Stomach smooth muscle (tissue), 2 donors: ENCODE results near the gene POLR1C.

Experiments used
- H3K27ac ChIP-seq: one replicate; pipeline ENCODE4 v1.7.0; 2013; ENCODE audit warnings: mild to moderate bottlenecking, low read length, inconsistent platforms
- H3K27me3 ChIP-seq, 2 donors: one replicate each; pipeline ENCODE4 v1.7.0; 2013; ENCODE audit warnings: low read length in 2 of 2; ENCODE audit not compliant: insufficient read depth in 2 of 2, control insufficient read depth in 1 of 2
- H3K36me3 ChIP-seq, 2 donors: one replicate each; pipeline ENCODE4 v1.7.0; 2013; ENCODE audit warnings: low read length in 2 of 2; ENCODE audit not compliant: control insufficient read depth in 2 of 2, insufficient read depth in 2 of 2
- H3K4me1 ChIP-seq: one replicate; pipeline ENCODE4 v1.7.0; 2013; ENCODE audit warnings: low read length; ENCODE audit not compliant: control insufficient read depth, insufficient read depth
- H3K4me3 ChIP-seq, 2 donors: one replicate each; pipeline ENCODE4 v1.7.0; 2013; ENCODE audit warnings: low read length in 2 of 2
- H3K9ac ChIP-seq, 2 donors: one replicate each; pipeline ENCODE4 v1.7.0; 2013; ENCODE audit warnings: low read length in 2 of 2, mild to moderate bottlenecking in 1 of 2
- H3K9me3 ChIP-seq, 2 donors: one replicate each; pipeline ENCODE4 v1.7.0; 2013; ENCODE audit warnings: low read length in 2 of 2; ENCODE audit not compliant: control insufficient read depth in 2 of 2
- donor health status: healthy.
- donor health status: Pancreatic carcinoma.

The POLR1C gene

DNA sequence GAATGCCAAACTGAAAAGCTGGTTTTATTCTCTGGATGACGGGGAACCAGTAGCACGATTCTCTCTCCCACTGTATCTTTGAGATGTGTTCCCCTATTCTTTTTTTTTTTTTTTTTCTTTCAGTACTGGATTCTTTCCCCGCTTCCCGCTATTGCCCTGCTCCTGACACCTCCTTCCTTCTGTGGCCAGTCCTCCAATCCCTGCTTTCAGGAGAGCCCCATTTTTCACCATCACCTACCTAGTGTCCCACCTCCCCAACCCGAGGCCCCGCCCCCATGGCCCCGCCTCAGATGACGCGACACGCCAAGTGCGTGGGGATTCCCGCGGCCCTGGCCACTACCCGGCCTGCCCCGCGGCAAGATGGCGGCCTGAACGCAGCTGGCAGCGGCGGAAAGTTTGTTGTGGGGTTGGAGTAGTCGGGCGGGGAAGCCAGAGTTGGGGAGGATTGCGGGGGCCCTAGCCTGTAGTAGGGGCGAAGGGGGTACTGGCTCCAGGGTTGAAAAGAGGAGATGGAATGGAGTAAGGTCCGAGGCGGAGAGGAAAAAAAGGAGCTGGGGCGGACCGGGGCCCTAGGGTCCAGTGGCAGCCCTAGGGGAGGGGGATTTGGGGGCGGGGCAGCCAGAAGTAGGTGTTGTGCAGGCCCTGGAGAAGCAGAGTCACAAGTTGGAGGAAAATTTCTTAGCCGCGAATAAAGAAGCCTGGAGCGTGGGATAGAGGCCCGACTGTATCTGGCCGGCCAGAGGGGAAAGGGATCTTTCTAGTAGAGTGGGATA, 39.5 kb upstream of the POLR1C start, which contains the start of gene TJAP1:
Gene TJAP1 (plus strand): TSS at position 336 of the 773 bp plus-strand sequence. CDS start 21,432 bp downstream, outside the sequence.
- no peaks in the 10 kb centered on the region for H3K9me3 ChIP-seq
- no peaks in the 10 kb centered on the region for H3K36me3 ChIP-seq
- H3K9ac ChIP-seq = peak within 1 kb of the TSS; percentile 75 to 95
- peak within 1 kb of the TSS; percentile 58 for H3K27ac ChIP-seq
- peak within 1 kb of the TSS; percentile 71 to 86 for H3K4me3 ChIP-seq
- H3K27me3 ChIP-seq = no peaks in the 10 kb centered on the region
- peaks cover 15% of the 10 kb centered on the region for H3K4me1 ChIP-seq

DNA sequence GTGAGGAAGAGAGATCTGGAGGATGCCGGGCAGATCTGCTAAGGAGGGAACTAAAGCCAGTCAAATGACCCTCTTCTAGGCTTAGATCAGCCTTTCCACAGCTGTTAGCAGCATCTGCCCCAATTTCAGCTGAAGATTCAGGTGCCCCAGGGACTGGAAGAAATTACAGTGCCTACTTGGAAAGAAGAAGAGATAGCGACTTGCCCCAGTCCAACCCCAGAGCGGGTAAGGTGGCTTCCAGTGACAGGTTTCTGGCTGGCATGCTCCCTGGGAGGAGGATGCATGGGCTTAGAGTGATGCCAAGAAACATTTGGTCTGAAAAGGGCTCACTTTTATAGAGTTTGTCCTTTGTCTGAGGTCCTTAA, 38.9 kb upstream of the POLR1C start:
- H3K4me1 ChIP-seq = peaks cover 15% of the 10 kb centered on the region
- H3K36me3 ChIP-seq = no peaks in the 10 kb centered on the region
- no peaks in the 10 kb centered on the region for H3K9me3 ChIP-seq
- H3K27me3 ChIP-seq = no peaks in the 10 kb centered on the region
- H3K9ac ChIP-seq = peak overlapping the region; percentile 75 to 95
- peak overlapping the region; percentile 71 to 86 for H3K4me3 ChIP-seq
- H3K27ac ChIP-seq = peak overlapping the region; percentile 58

DNA sequence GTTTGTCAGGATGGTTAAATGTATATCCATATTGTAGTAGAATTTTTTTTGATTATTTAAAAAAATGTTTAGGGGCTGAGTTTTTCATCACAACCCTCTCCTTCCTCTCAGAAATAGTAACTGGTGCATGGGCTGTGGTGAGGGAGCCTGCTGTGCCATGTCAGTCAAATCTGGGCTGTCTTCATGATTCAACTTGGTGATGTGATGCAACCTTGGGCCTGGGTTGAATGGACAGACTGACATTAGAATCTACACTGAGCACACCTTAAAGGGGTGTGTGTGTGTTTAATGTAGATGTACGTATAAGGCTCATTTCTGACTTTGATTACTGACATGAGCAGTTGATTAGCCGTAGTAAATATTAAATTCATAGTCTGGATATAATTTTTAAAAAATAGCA, 35.8 kb upstream of the POLR1C start:
- H3K9me3 ChIP-seq = no peaks in the 10 kb centered on the region
- H3K27me3 ChIP-seq = no peaks in the 10 kb centered on the region
- peaks cover 0 to 2% of the 10 kb centered on the region in 2 donors for H3K36me3 ChIP-seq
- no peak overlapping the region for H3K9ac ChIP-seq
- H3K27ac ChIP-seq = no peak overlapping the region
- no peak overlapping the region for H3K4me3 ChIP-seq
- peaks cover 15% of the 10 kb centered on the region for H3K4me1 ChIP-seq

DNA sequence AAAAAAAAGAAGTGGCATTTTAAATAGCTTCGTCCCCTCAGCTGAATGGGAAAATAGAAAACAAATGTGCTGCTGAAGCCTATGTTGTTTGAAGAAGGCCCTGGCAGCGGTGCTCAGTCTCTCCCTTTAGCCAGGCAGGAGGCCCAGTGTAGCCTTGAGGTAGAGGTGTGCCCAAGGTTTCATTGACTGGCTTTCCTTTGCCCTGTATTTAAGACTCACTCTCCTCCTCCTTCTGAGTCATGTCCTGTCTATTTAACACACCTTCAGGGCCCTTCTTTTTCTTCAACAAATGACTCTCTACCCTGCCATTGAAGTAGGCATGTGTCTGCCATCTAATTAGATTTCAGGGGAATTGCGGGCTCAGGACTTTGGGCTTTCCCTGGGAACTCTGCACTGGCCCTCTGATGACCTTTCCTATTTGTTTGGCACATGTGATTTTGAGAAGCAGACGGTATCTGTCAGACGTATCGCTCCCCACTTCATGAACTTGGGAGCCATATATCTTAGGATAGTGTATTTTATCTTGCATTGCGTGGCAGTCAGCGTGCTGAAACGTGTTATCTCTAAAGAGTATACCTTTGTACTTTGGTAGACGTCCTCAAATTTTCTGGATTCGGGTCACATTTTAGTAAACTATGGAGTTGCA, 35.2 kb upstream of the POLR1C start:
- Histone ChIP-seq H3K9ac (no peak overlapping the region), H3K4me3 (no peak overlapping the region), H3K36me3 (peaks cover 0 to 2% of the 10 kb centered on the region in 2 donors), H3K27ac (no peak overlapping the region), H3K9me3 (no peaks in the 10 kb centered on the region), H3K4me1 (peaks cover 15% of the 10 kb centered on the region), H3K27me3 (no peaks in the 10 kb centered on the region)

DNA sequence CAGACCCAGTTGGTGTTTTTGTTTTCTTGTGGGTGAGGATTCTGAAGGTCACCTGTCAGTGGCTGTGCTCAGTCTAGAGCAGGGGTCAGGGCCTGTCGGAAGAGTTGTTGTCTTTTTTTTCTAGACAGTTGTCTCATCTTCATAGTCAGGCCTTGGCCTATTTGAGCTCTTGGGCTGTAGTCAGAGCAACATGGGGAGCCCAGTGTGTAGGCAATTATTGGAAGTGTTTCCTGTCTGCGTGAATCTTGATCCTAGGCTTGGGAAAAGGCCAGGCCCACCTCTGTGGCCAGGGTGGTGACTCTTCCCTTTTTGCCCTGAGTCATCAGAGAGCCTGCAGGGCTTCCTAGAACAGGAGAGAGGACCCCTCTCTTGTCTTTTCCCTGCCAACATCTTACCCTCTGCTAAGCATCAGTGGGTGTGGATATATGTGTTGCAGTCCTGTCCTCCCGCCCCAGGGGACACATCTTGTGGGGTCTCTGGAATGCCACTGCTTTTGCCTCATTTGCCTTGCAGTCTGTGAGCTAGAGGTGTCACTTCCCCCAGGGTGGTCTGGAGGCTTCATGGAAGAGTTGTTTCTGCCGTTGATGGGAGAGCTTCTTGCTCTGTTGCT, 28.1 kb upstream of the POLR1C start:
- Histone ChIP-seq H3K27ac (no peak overlapping the region), H3K9ac (no peak overlapping the region)

DNA sequence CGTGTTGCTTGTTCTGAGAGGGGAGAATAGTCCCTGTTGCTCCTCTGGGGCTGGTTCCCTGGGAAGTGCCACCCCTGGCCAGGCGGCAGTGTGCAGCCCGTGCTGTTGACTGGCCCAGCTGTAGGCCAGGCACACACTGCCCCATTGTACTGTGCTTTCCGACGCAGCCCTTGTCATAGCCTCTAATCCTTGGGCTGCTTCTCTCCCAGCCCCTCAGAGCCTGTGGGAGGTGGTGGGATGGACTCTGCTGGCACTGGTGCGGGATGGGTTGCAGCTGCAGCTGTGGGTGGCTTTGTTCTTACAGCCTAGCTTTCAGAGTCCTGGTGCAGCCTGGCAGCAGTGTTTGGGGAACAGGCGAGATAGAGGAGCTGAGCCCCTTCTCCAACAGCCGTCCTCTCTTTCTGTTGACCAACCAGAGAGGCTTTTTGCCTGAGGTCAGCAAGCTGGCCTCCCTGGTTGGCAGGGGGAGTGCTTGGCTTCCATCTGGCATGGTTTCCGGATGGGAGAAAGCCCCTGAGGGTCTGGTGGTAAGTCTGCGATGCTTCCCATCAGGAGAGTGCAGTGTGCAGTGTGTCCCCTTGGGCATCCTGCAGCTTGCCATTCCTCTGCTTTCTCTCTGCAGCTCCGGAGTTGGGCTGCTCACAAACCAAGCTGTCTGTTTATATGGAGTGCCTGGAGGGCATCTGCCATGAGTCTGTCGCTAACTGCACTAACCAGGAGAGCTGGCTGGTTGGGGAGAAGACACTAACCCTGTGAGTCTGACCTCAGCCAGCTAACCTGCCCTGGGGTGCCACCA, 27.4 kb upstream of the POLR1C start:
- no peak overlapping the region for H3K27ac ChIP-seq
- H3K4me1 ChIP-seq = peaks cover 30% of the 10 kb centered on the region
- H3K4me3 ChIP-seq = no peak overlapping the region
- H3K9me3 ChIP-seq = no peaks in the 10 kb centered on the region
- no peaks in the 10 kb centered on the region for H3K27me3 ChIP-seq
- peaks cover 0 to 10% of the 10 kb centered on the region in 2 donors for H3K36me3 ChIP-seq
- no peak overlapping the region for H3K9ac ChIP-seq

More for the DNA sequence above, 28.1 kb upstream of the POLR1C start:
- H3K9me3 ChIP-seq = no peaks in the 10 kb centered on the region
- H3K4me3 ChIP-seq = no peak overlapping the region
- H3K4me1 ChIP-seq = peaks cover 27% of the 10 kb centered on the region
- peaks cover 0 to 10% of the 10 kb centered on the region in 2 donors for H3K36me3 ChIP-seq
- H3K27me3 ChIP-seq = no peaks in the 10 kb centered on the region

DNA sequence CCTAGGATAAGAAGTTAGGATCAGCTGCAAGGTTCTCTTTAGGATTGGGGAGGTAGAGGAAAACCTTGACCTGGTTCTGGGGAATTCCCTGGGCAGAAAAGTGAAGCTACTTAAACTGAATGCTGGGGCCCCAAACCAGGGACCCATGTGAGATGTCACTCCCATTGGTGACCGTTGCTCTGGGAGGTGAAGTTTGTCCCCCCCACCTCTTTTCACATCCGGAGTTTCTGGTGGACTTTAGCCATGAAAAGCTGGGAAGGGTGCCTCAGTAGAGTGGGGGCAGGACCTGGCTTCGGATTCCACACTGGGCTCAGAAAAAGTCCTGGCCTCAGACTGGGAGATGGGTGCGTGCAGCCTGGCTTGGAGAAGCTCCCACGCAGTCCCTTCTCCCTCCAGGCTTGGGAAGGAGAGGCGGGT, 26.4 kb upstream of the POLR1C start:
- no peak overlapping the region for H3K27ac ChIP-seq
- no peak overlapping the region for H3K4me3 ChIP-seq
- no peaks in the 10 kb centered on the region for H3K27me3 ChIP-seq
- H3K9me3 ChIP-seq = no peaks in the 10 kb centered on the region
- H3K4me1 ChIP-seq = peaks cover 30% of the 10 kb centered on the region
- no peak overlapping the region for H3K9ac ChIP-seq
- H3K36me3 ChIP-seq = peaks cover 0 to 12% of the 10 kb centered on the region in 2 donors

DNA sequence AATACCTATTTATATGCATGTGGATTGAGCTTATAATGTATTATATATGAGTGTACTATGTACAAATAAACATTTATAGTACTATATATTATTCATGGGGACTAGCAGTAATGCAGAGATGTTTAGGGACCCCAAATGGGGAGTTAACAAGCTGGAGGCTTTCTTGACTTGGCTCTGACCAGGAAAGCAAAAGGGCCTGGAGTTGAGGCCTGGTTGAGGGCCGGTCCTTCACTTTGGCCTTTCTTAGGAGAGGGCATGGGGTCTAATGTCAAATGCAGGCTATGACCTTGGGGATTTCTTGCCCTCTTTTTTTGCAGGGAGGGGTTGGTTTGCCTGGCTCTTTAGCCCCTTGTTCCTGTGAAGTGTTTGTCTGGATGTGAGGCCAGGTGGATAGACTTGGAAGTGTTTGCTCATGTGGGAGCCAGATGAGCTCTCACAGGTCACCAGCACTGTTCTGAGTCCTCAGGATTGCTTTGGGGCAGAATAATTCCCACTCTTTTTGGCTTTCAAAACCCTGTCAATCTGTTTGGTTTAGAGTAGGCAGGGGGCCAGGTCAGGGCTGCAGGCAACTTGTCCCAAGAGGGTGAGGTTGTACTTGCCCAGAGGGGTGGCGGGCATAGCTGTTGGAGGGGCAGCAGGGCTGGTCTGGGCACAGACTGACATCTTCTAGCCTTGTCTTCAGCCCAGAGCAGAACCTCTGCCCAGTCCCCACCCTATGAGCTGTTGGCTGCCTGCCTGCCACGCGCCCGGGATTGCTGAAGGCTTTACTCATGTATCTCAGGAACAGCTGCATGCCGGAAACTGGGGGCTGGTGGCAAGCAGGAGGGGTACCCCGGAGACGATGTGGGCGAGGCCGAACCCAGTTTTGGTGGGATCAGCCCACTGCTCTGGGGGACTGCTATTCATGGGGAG, 24.9 kb upstream of the POLR1C start:
- H3K4me3 ChIP-seq = peak overlapping the region in 1 of 2 donors; percentile 44
- peaks cover 0 to 7% of the 10 kb centered on the region in 2 donors for H3K36me3 ChIP-seq
- no peaks in the 10 kb centered on the region for H3K27me3 ChIP-seq
- peaks cover 42% of the 10 kb centered on the region for H3K4me1 ChIP-seq
- peak overlapping the region; percentile 14 to 21 for H3K9ac ChIP-seq
- no peak overlapping the region for H3K27ac ChIP-seq
- no peaks in the 10 kb centered on the region for H3K9me3 ChIP-seq

DNA sequence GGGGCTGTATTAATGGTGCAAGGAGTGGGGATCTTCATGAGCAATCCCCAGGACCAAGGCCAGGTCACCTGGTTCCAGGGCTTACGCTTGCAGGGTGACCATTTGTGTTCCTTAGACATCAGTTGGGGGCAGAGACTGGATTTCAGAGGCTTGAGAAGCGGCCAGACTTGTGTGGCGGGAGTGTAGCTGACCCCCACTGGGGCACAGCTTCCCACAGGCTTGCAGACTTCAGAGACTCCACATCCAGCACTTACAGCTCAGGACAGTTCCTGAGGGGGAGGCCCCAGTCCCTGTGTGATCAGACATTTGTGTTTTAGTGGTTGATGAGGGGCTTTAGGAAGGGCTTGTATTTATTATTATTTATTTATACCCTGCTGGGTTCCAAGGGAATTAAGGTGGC, 24.2 kb upstream of the POLR1C start:
- Histone ChIP-seq H3K9me3 (no peaks in the 10 kb centered on the region), H3K36me3 (peaks cover 0 to 12% of the 10 kb centered on the region in 2 donors), H3K4me1 (peaks cover 44% of the 10 kb centered on the region), H3K27ac (no peak overlapping the region), H3K9ac (no peak overlapping the region), H3K27me3 (no peaks in the 10 kb centered on the region), H3K4me3 (peak overlapping the region in 1 of 2 donors; percentile 44)
